ENCODE measurements around the gene ERCC1. TPM values are rescaled to one million over a fixed set of nuclear protein-coding genes. Genes with fewer than 3 reads are reported as not detected.

ERCC1 gene
- total RNA-seq, 1 donor from 2014 or later = 123 TPM

- Histone ChIP-seq H3K4me1 (no peaks in the 10 kb centered on the region), H3K4me3 (no peak overlapping the region), H3K36me3 (peaks cover 0 to 9% of the 10 kb centered on the region in 2 donors), H3K27me3 (no peaks in the 10 kb centered on the region), H3K9me3 (no peaks in the 10 kb centered on the region), H3K27ac (no peak overlapping the region)
- intact Hi-C loops (cut with DNase I) = no loop called here
- TF ChIP-seq CTCF (IDR thresholded peaks at IDR 0.05) = no peak
- TF ChIP-seq POLR2A (IDR thresholded peaks at IDR 0.05) = no peak
- TF ChIP-seq POLR2AphosphoS5 (IDR thresholded peaks at IDR 0.05; ENCODE audit: insufficient read depth in 1 of 2, low read depth in 1 of 2) = no peak
- DNase-seq (ENCODE audit: extremely low spot score in 2 of 2) = no peak
Measured at GRCh38 chr19:45391346-45391745, 32.4 kb downstream of the ERCC1 start.

- Histone ChIP-seq H3K27me3 (peaks cover 17% of the 10 kb centered on the region), H3K9me3 (no peaks in the 10 kb centered on the region), H3K4me3 (no peak overlapping the region), H3K27ac (no peak overlapping the region), H3K4me1 (peaks cover 10% of the 10 kb centered on the region), H3K36me3 (peaks cover 0 to 4% of the 10 kb centered on the region in 2 donors)
- no peak for DNase-seq (ENCODE audit: extremely low spot score in 2 of 2)
- no peak for TF ChIP-seq CTCF (IDR thresholded peaks at IDR 0.05)
- TF ChIP-seq POLR2AphosphoS5 (IDR thresholded peaks at IDR 0.05; ENCODE audit: insufficient read depth in 1 of 2, low read depth in 1 of 2) = no peak
- intact Hi-C loops (cut with DNase I) = no loop called here
Measured at GRCh38 chr19:45385392-45386221, 38.1 kb downstream of the ERCC1 start.

GRCh38 chr19:45382426-45382825 is 41.3 kb downstream of the ERCC1 start:
- intact Hi-C loops (cut with DNase I) = no loop called here
- no peak overlapping the region for H3K27ac ChIP-seq
- TF ChIP-seq POLR2AphosphoS5 (IDR thresholded peaks at IDR 0.05; ENCODE audit: insufficient read depth in 1 of 2, low read depth in 1 of 2) = no peak
- TF ChIP-seq POLR2A (IDR thresholded peaks at IDR 0.05) = no peak
- TF ChIP-seq CTCF (IDR thresholded peaks at IDR 0.05) = no peak
- no peak overlapping the region for H3K4me3 ChIP-seq
- H3K9me3 ChIP-seq = no peaks in the 10 kb centered on the region
- H3K36me3 ChIP-seq = peaks cover 0 to 4% of the 10 kb centered on the region in 2 donors
- H3K4me1 ChIP-seq = peaks cover 10% of the 10 kb centered on the region
- no peak for DNase-seq (ENCODE audit: extremely low spot score in 2 of 2)
- H3K27me3 ChIP-seq = peaks cover 17% of the 10 kb centered on the region

GRCh38 chr19:45380107-45380506 is 43.6 kb downstream of the ERCC1 start:
- Histone ChIP-seq H3K4me3 (no peak overlapping the region), H3K36me3 (peaks cover 0 to 4% of the 10 kb centered on the region in 2 donors), H3K9me3 (no peaks in the 10 kb centered on the region), H3K27me3 (peaks cover 9% of the 10 kb centered on the region), H3K4me1 (no peaks in the 10 kb centered on the region), H3K27ac (no peak overlapping the region)
- TF ChIP-seq CTCF (IDR thresholded peaks at IDR 0.05) (no peak), POLR2A (IDR thresholded peaks at IDR 0.05) (no peak), POLR2AphosphoS5 (IDR thresholded peaks at IDR 0.05; ENCODE audit: insufficient read depth in 1 of 2, low read depth in 1 of 2) (no peak)
- intact Hi-C loops (cut with DNase I) = no loop called here
- DNase-seq (ENCODE audit: extremely low spot score in 2 of 2) = no peak

GRCh38 chr19:45376045-45376724 is 47.5 kb downstream of the ERCC1 start:
- intact Hi-C loops (cut with DNase I) = no loop called here
- no peaks in the 10 kb centered on the region for H3K27me3 ChIP-seq
- H3K4me1 ChIP-seq = no peaks in the 10 kb centered on the region
- no peak overlapping the region for H3K27ac ChIP-seq
- H3K4me3 ChIP-seq = no peak overlapping the region
- no peaks in the 10 kb centered on the region for H3K36me3 ChIP-seq
- TF ChIP-seq CTCF (IDR thresholded peaks at IDR 0.05) (no peak), POLR2AphosphoS5 (IDR thresholded peaks at IDR 0.05; ENCODE audit: insufficient read depth in 1 of 2, low read depth in 1 of 2) (no peak), POLR2A (IDR thresholded peaks at IDR 0.05) (no peak)
- no peak for DNase-seq (ENCODE audit: extremely low spot score in 2 of 2)
- H3K9me3 ChIP-seq = no peaks in the 10 kb centered on the region

Data from vagina (tissue), 2 donors.